SK-N-SH treated with all-trans-retinoic acid at 6 μM for 48 hours (cell line): Measurements from ENCODE around the gene FGGY.
"Not testable (repeated sequence)": the region's sequence is repeated elsewhere in the genome, so short reads cannot be mapped to it uniquely, and the experiment has no call there.

Experiments used
- ATAC-seq: fragments of 200-7000 bp; cut with Tn5 transposase; 3 replicates; pipeline ENCODE4 v1.9.1; 2020; ENCODE audit warnings: mild to moderate bottlenecking, moderate library complexity
- BACH2 ChIP-seq: fragments of 250-450 bp; sonication (Bioruptor Pico); IDR thresholded peaks from 2 replicates; pipeline ENCODE4 v1.9.0; 2021; ENCODE audit warnings: mild to moderate bottlenecking, borderline replicate concordance
- CSDC2 ChIP-seq: fragments of 250-450 bp; sonication (Bioruptor Pico); IDR thresholded peaks from 2 replicates; pipeline ENCODE4 v1.5.0; 2020; ENCODE audit warnings: mild to moderate bottlenecking, moderate library complexity
- CSRNP3 ChIP-seq: fragments of 250-450 bp; sonication (Bioruptor Pico); IDR thresholded peaks from 2 replicates; pipeline ENCODE4 v1.5.1; 2021; ENCODE audit warnings: mild to moderate bottlenecking, moderate library complexity
- ESRRG ChIP-seq: fragments of 250-450 bp; sonication (Bioruptor Pico); IDR thresholded peaks from 2 replicates; pipeline ENCODE4 v1.6.1; 2021; ENCODE audit warnings: mild to moderate bottlenecking
- ISL1 ChIP-seq: fragments of 250-450 bp; sonication (Bioruptor Pico); IDR thresholded peaks from 2 replicates; pipeline ENCODE4 v2.1.2; 2022; ENCODE audit warnings: mild to moderate bottlenecking, moderate library complexity
- OSR1 ChIP-seq: fragments of 250-450 bp; sonication (Bioruptor Pico); IDR thresholded peaks from 2 replicates; pipeline ENCODE4 v1.8.0; 2022; ENCODE audit warnings: moderate library complexity, mild to moderate bottlenecking, inconsistent platforms
- PPARA ChIP-seq: fragments of 250-450 bp; sonication (Bioruptor Pico); IDR thresholded peaks from 2 replicates; pipeline ENCODE4 v1.5.0; 2020; ENCODE audit warnings: mild to moderate bottlenecking, borderline replicate concordance
- RARB ChIP-seq: fragments of 250-450 bp; sonication (Bioruptor Pico); IDR thresholded peaks from 2 replicates; pipeline ENCODE4 v1.8.0; 2021; ENCODE audit warnings: mild to moderate bottlenecking, moderate library complexity
- TOX ChIP-seq: fragments of 250-450 bp; sonication (Bioruptor Pico); IDR thresholded peaks from 2 replicates; pipeline ENCODE4 v1.8.0; 2021; ENCODE audit warnings: mild to moderate bottlenecking, moderate library complexity, borderline replicate concordance
- ZC3H10 ChIP-seq: fragments of 250-450 bp; sonication (Bioruptor Pico); IDR thresholded peaks from 2 replicates; pipeline ENCODE4 v1.5.1; 2021; ENCODE audit warnings: mild to moderate bottlenecking, moderate library complexity
- ZFP30 ChIP-seq: fragments of 450-650 bp; formaldehyde crosslinking; IDR thresholded peaks from 2 replicates; pipeline ENCODE4 v1.5.0; 2022; ENCODE audit warnings: mild to moderate bottlenecking, moderate library complexity
- ZNF565 ChIP-seq: fragments of 450-650 bp; formaldehyde crosslinking; conservative IDR thresholded peaks from 2 replicates; pipeline ENCODE4 v1.5.0; 2020; ENCODE audit warnings: low read depth, mild to moderate bottlenecking, moderate library complexity
- ZNF70 ChIP-seq: fragments of 450-650 bp; formaldehyde crosslinking; IDR thresholded peaks from 2 replicates; pipeline ENCODE4 v1.5.0; 2020; ENCODE audit warnings: mild to moderate bottlenecking, moderate library complexity
- ZNF8 ChIP-seq: fragments of 450-650 bp; formaldehyde crosslinking; IDR thresholded peaks from 2 replicates; pipeline ENCODE4 v1.5.0; 2020; ENCODE audit warnings: mild to moderate bottlenecking, moderate library complexity
- TF ChIP-seq, protein P1 (sequence below): fragments of 250-450 bp; sonication (Bioruptor Pico); IDR thresholded peaks from 2 replicates; pipeline ENCODE4 v1.8.0; 2020; ENCODE audit warnings: mild to moderate bottlenecking, moderate library complexity, borderline replicate concordance
- TF ChIP-seq, protein P2 (sequence below): fragments of 250-450 bp; sonication (Bioruptor Pico); IDR thresholded peaks from 2 replicates; pipeline ENCODE4 v1.5.0; 2020; ENCODE audit warnings: mild to moderate bottlenecking, moderate library complexity
- TF ChIP-seq, protein P3 (sequence below): fragments of 250-450 bp; sonication (Bioruptor Pico); IDR thresholded peaks from 2 replicates; pipeline ENCODE4 v1.5.1; 2020; ENCODE audit warnings: low read depth, mild to moderate bottlenecking, moderate library complexity
- TF ChIP-seq, protein P4 (sequence below): fragments of 250-450 bp; sonication (Bioruptor Pico); IDR thresholded peaks from 2 replicates; pipeline ENCODE4 v1.8.0; 2021; ENCODE audit warnings: low read depth, mild to moderate bottlenecking, moderate library complexity, borderline replicate concordance

Gene FGGY

DNA sequence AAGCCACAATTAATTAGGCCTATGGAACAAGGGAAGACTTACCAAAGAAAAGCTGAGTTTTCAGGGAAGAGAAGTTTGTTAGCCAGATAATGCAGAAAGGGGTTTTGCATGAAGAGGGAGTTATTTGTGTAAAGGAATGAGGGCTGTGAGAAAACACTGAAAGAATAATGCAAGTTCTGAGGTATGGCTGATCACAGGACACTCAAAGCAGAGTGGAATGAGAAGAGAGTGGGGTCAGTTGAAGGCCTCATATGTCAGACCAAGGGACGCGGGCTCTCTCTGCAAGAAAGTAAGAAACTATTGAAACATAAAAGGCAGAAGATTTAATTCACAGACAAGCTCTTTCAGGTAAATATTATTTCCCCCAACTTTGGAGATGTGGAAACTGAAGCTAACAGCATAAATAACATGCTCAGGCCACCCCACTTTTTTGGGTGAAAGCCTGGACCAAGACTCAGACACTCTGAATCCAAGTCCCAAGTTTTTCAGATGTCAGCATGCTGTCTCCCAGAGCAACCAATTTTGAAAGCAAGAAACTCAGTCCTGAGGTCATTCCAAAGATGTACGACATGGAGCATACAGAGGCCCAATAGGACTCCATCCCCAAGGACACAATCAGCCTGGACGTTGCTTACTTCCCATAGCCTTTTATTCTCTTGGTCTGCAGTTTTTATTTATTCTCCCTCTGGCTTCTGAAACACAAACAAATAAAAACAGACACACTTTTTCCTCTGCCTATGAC lies 47.3 kb upstream of the FGGY start:
- TF ChIP-seq TOX (CRISPR knock-in tag) (no peak), ZFP30 (CRISPR knock-in tag) (no peak), ZNF8 (CRISPR knock-in tag) (no peak), CSRNP3 (CRISPR knock-in tag) (no peak), ESRRG (CRISPR knock-in tag) (no peak), ZC3H10 (no peak)
- TF ChIP-seq, protein P1, sequence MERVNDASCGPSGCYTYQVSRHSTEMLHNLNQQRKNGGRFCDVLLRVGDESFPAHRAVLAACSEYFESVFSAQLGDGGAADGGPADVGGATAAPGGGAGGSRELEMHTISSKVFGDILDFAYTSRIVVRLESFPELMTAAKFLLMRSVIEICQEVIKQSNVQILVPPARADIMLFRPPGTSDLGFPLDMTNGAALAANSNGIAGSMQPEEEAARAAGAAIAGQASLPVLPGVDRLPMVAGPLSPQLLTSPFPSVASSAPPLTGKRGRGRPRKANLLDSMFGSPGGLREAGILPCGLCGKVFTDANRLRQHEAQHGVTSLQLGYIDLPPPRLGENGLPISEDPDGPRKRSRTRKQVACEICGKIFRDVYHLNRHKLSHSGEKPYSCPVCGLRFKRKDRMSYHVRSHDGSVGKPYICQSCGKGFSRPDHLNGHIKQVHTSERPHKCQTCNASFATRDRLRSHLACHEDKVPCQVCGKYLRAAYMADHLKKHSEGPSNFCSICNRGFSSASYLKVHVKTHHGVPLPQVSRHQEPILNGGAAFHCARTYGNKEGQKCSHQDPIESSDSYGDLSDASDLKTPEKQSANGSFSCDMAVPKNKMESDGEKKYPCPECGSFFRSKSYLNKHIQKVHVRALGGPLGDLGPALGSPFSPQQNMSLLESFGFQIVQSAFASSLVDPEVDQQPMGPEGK = no peak
- ATAC-seq = no peak

- ATAC-seq = not testable (repeated sequence)
These were observed 45.8 kb upstream of the FGGY start for GRCh38 chr1:59251061-59251460.

- not testable (repeated sequence) for ATAC-seq
These were observed 40.5 kb upstream of the FGGY start for GRCh38 chr1:59256429-59256828.

DNA sequence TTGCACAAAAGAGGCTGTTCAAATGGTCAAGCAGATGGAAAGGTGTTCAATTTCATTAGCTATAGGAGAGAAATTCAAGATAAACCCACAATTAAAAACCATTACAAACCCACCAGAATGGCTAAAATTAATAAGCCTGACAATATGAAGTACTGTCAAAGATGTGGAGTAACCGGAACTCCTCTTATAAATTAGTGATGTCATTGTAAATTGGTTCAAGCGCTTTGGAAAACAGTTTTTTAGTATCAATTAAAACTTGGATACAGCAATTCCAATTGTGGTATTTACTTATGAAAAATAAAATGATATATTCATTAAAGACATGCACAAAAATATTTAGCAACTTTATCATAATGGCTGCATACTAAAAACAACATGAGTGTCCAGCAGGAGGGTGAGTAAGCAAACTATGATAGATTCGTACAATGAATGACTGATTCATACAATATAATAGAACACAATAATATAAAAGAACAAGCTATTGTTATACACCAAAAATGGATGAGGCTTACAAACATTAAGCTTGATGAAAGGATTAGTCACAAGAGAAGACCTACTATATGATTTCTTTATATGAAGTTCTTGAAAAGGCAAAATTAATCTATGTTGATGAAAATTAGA lies 38.4 kb upstream of the FGGY start:
- TF ChIP-seq, protein P2, sequence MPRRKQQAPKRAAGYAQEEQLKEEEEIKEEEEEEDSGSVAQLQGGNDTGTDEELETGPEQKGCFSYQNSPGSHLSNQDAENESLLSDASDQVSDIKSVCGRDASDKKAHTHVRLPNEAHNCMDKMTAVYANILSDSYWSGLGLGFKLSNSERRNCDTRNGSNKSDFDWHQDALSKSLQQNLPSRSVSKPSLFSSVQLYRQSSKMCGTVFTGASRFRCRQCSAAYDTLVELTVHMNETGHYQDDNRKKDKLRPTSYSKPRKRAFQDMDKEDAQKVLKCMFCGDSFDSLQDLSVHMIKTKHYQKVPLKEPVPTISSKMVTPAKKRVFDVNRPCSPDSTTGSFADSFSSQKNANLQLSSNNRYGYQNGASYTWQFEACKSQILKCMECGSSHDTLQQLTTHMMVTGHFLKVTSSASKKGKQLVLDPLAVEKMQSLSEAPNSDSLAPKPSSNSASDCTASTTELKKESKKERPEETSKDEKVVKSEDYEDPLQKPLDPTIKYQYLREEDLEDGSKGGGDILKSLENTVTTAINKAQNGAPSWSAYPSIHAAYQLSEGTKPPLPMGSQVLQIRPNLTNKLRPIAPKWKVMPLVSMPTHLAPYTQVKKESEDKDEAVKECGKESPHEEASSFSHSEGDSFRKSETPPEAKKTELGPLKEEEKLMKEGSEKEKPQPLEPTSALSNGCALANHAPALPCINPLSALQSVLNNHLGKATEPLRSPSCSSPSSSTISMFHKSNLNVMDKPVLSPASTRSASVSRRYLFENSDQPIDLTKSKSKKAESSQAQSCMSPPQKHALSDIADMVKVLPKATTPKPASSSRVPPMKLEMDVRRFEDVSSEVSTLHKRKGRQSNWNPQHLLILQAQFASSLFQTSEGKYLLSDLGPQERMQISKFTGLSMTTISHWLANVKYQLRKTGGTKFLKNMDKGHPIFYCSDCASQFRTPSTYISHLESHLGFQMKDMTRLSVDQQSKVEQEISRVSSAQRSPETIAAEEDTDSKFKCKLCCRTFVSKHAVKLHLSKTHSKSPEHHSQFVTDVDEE (CRISPR knock-in tag) = no peak
- TF ChIP-seq ZNF565 (CRISPR knock-in tag) = no peak
- TF ChIP-seq ESRRG (CRISPR knock-in tag) = no peak
- TF ChIP-seq PPARA = no peak
- no peak for TF ChIP-seq CSDC2 (CRISPR knock-in tag)
- no peak for TF ChIP-seq RARB (CRISPR knock-in tag)
- no peak for TF ChIP-seq ISL1 (CRISPR knock-in tag)
- TF ChIP-seq ZNF70 (CRISPR knock-in tag) = no peak
- no peak for TF ChIP-seq ZNF8 (CRISPR knock-in tag)
- TF ChIP-seq BACH2 (CRISPR knock-in tag) = no peak
- TF ChIP-seq, protein P3, sequence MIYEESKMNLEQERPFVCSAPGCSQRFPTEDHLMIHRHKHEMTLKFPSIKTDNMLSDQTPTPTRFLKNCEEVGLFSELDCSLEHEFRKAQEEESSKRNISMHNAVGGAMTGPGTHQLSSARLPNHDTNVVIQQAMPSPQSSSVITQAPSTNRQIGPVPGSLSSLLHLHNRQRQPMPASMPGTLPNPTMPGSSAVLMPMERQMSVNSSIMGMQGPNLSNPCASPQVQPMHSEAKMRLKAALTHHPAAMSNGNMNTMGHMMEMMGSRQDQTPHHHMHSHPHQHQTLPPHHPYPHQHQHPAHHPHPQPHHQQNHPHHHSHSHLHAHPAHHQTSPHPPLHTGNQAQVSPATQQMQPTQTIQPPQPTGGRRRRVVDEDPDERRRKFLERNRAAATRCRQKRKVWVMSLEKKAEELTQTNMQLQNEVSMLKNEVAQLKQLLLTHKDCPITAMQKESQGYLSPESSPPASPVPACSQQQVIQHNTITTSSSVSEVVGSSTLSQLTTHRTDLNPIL (CRISPR knock-in tag) = no peak
- TF ChIP-seq OSR1 = no peak
- TF ChIP-seq ZFP30 (CRISPR knock-in tag) = no peak
- TF ChIP-seq, protein P1 = no peak
- TF ChIP-seq, protein P4, sequence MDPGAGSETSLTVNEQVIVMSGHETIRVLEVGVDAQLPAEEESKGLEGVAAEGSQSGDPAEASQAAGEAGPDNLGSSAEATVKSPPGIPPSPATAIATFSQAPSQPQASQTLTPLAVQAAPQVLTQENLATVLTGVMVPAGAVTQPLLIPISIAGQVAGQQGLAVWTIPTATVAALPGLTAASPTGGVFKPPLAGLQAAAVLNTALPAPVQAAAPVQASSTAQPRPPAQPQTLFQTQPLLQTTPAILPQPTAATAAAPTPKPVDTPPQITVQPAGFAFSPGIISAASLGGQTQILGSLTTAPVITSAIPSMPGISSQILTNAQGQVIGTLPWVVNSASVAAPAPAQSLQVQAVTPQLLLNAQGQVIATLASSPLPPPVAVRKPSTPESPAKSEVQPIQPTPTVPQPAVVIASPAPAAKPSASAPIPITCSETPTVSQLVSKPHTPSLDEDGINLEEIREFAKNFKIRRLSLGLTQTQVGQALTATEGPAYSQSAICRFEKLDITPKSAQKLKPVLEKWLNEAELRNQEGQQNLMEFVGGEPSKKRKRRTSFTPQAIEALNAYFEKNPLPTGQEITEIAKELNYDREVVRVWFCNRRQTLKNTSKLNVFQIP (CRISPR knock-in tag) = no peak
- TF ChIP-seq CSRNP3 (CRISPR knock-in tag) = no peak
- TF ChIP-seq, all 23 proteins: peak for 0
- no peak for ATAC-seq
